IMR-90 (cell line): Measurements from ENCODE around the gene MED19. TPM values are rescaled to one million over a fixed set of nuclear protein-coding genes. Genes with fewer than 3 reads are reported as not detected.

Source experiments
- ATAC-seq: fragments of 200-7000 bp; cut with Tn5 transposase; 2 replicates; pipeline ENCODE4 v1.9.1; 2020; ENCODE audit warnings: low read depth, mild to moderate bottlenecking, moderate library complexity
- BruUV-seq: library from RNA; stranded (reverse); fragments of 400-500 nt; replicated peaks from 2 replicates; lab custom pipeline; 2021; lab: Mats Ljungman, UMichigan
- CTCF ChIA-PET: fragments of 300-600 bp; formaldehyde crosslinking; extraction: SDS; loops from one replicate; lab custom pipeline; 2021; ENCODE audit warnings: antibody characterized with exemption; lab: Yijun Ruan, JAX
- POLR2A ChIA-PET: fragments of 300-600 bp; sonication (Branson Sonifier 250); formaldehyde crosslinking; loops from one replicate; lab custom pipeline; 2022; ENCODE audit warnings: antibody characterized with exemption; ENCODE audit not compliant: unreplicated experiment; lab: Charles Lee
- DNase-seq: peaks from one replicate; pipeline ENCODE4 v3.0.0; 2013
- H2AFZ ChIP-seq: replicated peaks from 2 replicates; pipeline ENCODE3; 2013; ENCODE audit warnings: low read length, mild to moderate bottlenecking; ENCODE audit not compliant: poor library complexity
- H2AK5ac ChIP-seq: 2 replicates; pipeline ENCODE4 v1.6.1; 2013; ENCODE audit warnings: low read depth, low read length, inconsistent platforms
- H2AK9ac ChIP-seq: replicated peaks from 2 replicates; pipeline ENCODE3; 2013; ENCODE audit warnings: mild to moderate bottlenecking, low read depth, low read length, moderate library complexity; ENCODE audit not compliant: poor library complexity
- H2BK120ac ChIP-seq: 2 replicates; pipeline ENCODE4 v1.6.1; 2013; ENCODE audit warnings: low read depth, low read length, inconsistent platforms
- H2BK15ac ChIP-seq: 3 replicates; pipeline ENCODE4 v1.6.1; 2013; ENCODE audit warnings: low read depth, low read length, inconsistent platforms
- H2BK20ac ChIP-seq: 2 replicates; pipeline ENCODE4 v1.6.1; 2013; ENCODE audit warnings: low read depth, mild to moderate bottlenecking, inconsistent platforms, low read length, moderate library complexity
- H2BK5ac ChIP-seq: 2 replicates; pipeline ENCODE4 v1.6.1; 2013; ENCODE audit warnings: mild to moderate bottlenecking, low read depth, low read length, inconsistent platforms; ENCODE audit not compliant: poor library complexity, severe bottlenecking
- H3K14ac ChIP-seq: replicated peaks from 2 replicates; pipeline ENCODE4 v1.6.1; 2013; ENCODE audit warnings: low read depth, low read length, inconsistent platforms
- H3K18ac ChIP-seq: 2 replicates; pipeline ENCODE4 v1.6.1; 2013; ENCODE audit warnings: low read depth, low read length, control low read depth
- H3K23ac ChIP-seq: 2 replicates; pipeline ENCODE4 v1.6.1; 2013; ENCODE audit warnings: low read depth, low read length, inconsistent platforms
- H3K27ac ChIP-seq: 2 replicates; pipeline ENCODE4 v1.5.1; 2013; ENCODE audit warnings: mild to moderate bottlenecking, control low read depth, low read length; ENCODE audit not compliant: insufficient read depth
- H3K27me3 ChIP-seq: 2 replicates; pipeline ENCODE4 v1.6.1; 2013; ENCODE audit warnings: low read length; ENCODE audit not compliant: control insufficient read depth, insufficient read depth
- H3K36me3 ChIP-seq: 2 replicates; pipeline ENCODE4 v1.6.1; 2013; ENCODE audit warnings: low read length, mixed read lengths; ENCODE audit not compliant: control insufficient read depth, insufficient read depth
- H3K4ac ChIP-seq: 2 replicates; pipeline ENCODE4 v1.6.1; 2013; ENCODE audit warnings: low read depth, low read length, inconsistent platforms
- H3K4me1 ChIP-seq: 2 replicates; pipeline ENCODE4 v1.6.1; 2013; ENCODE audit warnings: low read length, mixed read lengths; ENCODE audit not compliant: control insufficient read depth, insufficient read depth
- H3K4me2 ChIP-seq: 2 replicates; pipeline ENCODE4 v1.6.1; 2013; ENCODE audit warnings: low read depth, mild to moderate bottlenecking, control low read depth, low read length, moderate library complexity
- H3K4me3 ChIP-seq: 2 replicates; pipeline ENCODE4 v1.5.1; 2013; ENCODE audit warnings: low read depth, mild to moderate bottlenecking, control low read depth, low read length, moderate library complexity; ENCODE audit not compliant: insufficient read depth
- H3K56ac ChIP-seq: 2 replicates; pipeline ENCODE4 v1.6.1; 2013; ENCODE audit warnings: low read length, inconsistent platforms; ENCODE audit not compliant: insufficient read depth; ENCODE audit errors: extremely low read depth
- H3K79me1 ChIP-seq, 2 experiments: 2 replicates each; pipeline ENCODE4 v1.6.1; 2013; ENCODE audit warnings: low read length in 2 of 2, inconsistent platforms in 1 of 2, low read depth in 1 of 2
- H3K9ac ChIP-seq: 2 replicates; pipeline ENCODE4 v1.6.1; 2013; ENCODE audit warnings: low read depth, low read length, control low read depth
- H3K9me1 ChIP-seq: 2 replicates; pipeline ENCODE4 v1.6.1; 2013; ENCODE audit warnings: low read length, inconsistent platforms; ENCODE audit not compliant: insufficient read depth
- H3K9me3 ChIP-seq: 2 replicates; pipeline ENCODE4 v1.6.1; 2013; ENCODE audit warnings: low read length; ENCODE audit not compliant: control insufficient read depth, insufficient read depth
- H4K20me1 ChIP-seq: 2 replicates; pipeline ENCODE4 v1.6.1; 2013; ENCODE audit warnings: low read length, inconsistent platforms; ENCODE audit not compliant: insufficient read depth
- H4K5ac ChIP-seq: 2 replicates; pipeline ENCODE4 v1.6.1; 2013; ENCODE audit warnings: mild to moderate bottlenecking, low read depth, low read length, control low read depth
- H4K8ac ChIP-seq, 2 experiments: 2 replicates each; pipeline ENCODE4 v1.6.1; 2013; ENCODE audit warnings: low read depth in 2 of 2, low read length in 2 of 2, control low read depth in 1 of 2, inconsistent platforms in 1 of 2
- H4K91ac ChIP-seq: 2 replicates; pipeline ENCODE4 v1.6.1; 2013; ENCODE audit warnings: low read depth, low read length, inconsistent platforms; ENCODE audit not compliant: insufficient read depth
- BHLHE40 ChIP-seq: fragments of 150-350 bp; IDR thresholded peaks from 2 replicates; pipeline ENCODE4 v1.6.1; 2016; ENCODE audit warnings: mild to moderate bottlenecking, low read depth, low read length
- CEBPB ChIP-seq: IDR thresholded peaks from 2 replicates; pipeline ENCODE4 v1.6.1; 2012; ENCODE audit warnings: low read depth, low read length, improper control_type of control experiment
- CHD1 ChIP-seq: IDR thresholded peaks from 2 replicates; pipeline ENCODE4 v1.6.1; 2012; ENCODE audit warnings: low read depth, low read length, improper control_type of control experiment
- CTCF ChIP-seq: conservative IDR thresholded peaks from 2 replicates; pipeline ENCODE4 v1.5.1; 2012; ENCODE audit warnings: mild to moderate bottlenecking, low read depth, low read length, improper control_type of control experiment
- MAZ ChIP-seq: IDR thresholded peaks from 2 replicates; pipeline ENCODE4 v1.6.1; 2012; ENCODE audit warnings: low read depth, mild to moderate bottlenecking, low read length, improper control_type of control experiment, moderate library complexity, borderline replicate concordance
- MXI1 ChIP-seq: IDR thresholded peaks from 2 replicates; pipeline ENCODE4 v1.6.1; 2012; ENCODE audit warnings: low read depth, mild to moderate bottlenecking, low read length, moderate library complexity, borderline replicate concordance
- RAD21 ChIP-seq: IDR thresholded peaks from 2 replicates; pipeline ENCODE4 v1.6.1; 2012; ENCODE audit warnings: low read length, improper control_type of control experiment
- RCOR1 ChIP-seq: IDR thresholded peaks from 2 replicates; pipeline ENCODE4 v1.6.1; 2012; ENCODE audit warnings: mild to moderate bottlenecking, low read length, improper control_type of control experiment; ENCODE audit not compliant: insufficient replicate concordance
- RFX5 ChIP-seq: IDR thresholded peaks from 2 replicates; pipeline ENCODE4 v1.8.0; 2012; ENCODE audit warnings: low read depth, mild to moderate bottlenecking, low read length, moderate library complexity
- SMC3 ChIP-seq: fragments of 150-350 bp; IDR thresholded peaks from 2 replicates; pipeline ENCODE4 v1.6.1; 2016; ENCODE audit warnings: low read depth, mild to moderate bottlenecking, antibody characterized with exemption, low read length, moderate library complexity
- WGBS, 2 experiments: methylation state at CpG; one replicate each; pipeline versions ENCODE4 v1.1.5 to v1.1.7; 2013; ENCODE audit warnings: missing lambda C conversion rate in 2 of 2; ENCODE audit not compliant: insufficient read length in 1 of 2; ENCODE audit errors: extremely low coverage in 2 of 2; 5-methylcytosine and 5-hydroxymethylcytosine counted together
- dilution Hi-C: fragments of 300-500 bp; cut with HindIII; formaldehyde crosslinking; loops from one replicate; pipeline ENCODE4 v1.14.3; 2018; ENCODE audit warnings: low sequenced_read_pairs; ENCODE audit not compliant: unreplicated experiment
- in situ Hi-C: fragments of 300-500 bp; cut with MboI; formaldehyde crosslinking; loops from 3 replicates; pipeline ENCODE4 v1.14.3; 2019; ENCODE audit warnings: low sequenced_read_pairs, inconsistent platforms, mixed read lengths
- intact Hi-C: fragments of 100-400 bp; cut with micrococcal nuclease; formaldehyde crosslinking; loops from 2 replicates; pipeline ENCODE4 v1.10.0; 2022
- polyA plus RNA-seq, 3 experiments: library from polyadenylated mRNA; depleted of rRNA; stranded (reverse); fragments of >200 nt; gene quantifications; 2 replicates each; pipeline ENCODE4 v1.2.3, GENCODE V29; 2012; ENCODE audit warnings: low replicate concordance in 1 of 3
- total RNA-seq: library from RNA; depleted of rRNA; stranded (reverse); fragments of >200 nt; gene quantifications from 2 replicates; pipeline ENCODE4 v1.2.3, GENCODE V29; 2012
- TF ChIP-seq, protein P1 (sequence below): fragments of 150-350 bp; IDR thresholded peaks from 2 replicates; pipeline ENCODE4 v1.6.1; 2016; ENCODE audit warnings: low read depth, mild to moderate bottlenecking, low read length, moderate library complexity, borderline replicate concordance

MED19 gene
- total and polyA plus RNA-seq, 2 of the 4 experiments (the other 2 are of a cell fraction) = 14.0 to 35.0 TPM

- no peak for TF ChIP-seq CTCF
- TF ChIP-seq CHD1 = peak; percentile 83; the same call in 1 of the 2 replicates
These were observed 44.8 kb downstream of the MED19 start (continued) for GRCh38 chr11:57667117-57667735.

DNA sequence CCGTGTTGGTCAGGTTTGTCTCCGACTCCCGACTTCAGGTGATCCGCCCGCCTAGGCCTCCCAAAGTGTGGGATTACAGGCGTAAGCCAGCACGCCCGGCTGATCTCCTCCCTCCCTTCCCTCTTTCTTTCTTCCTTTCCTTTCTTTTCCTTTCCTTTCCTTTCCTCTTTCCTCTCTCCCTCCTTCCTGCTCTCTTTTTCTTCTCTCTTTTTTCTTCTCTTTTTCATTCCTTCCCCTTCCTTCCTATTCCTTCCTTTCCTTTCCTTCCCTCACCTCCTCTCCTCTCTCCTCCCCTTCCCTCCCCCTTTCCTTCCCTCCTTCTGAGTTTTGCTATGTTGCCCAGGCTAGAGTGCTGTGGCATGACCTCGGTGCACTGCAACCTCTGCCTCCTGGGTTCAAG lies 48.0 kb downstream of the MED19 start:
- 91% methylated on average over 7 of the region's 9 CpGs; no CpG with 5 or more reads in 1 of the 2 experiments for WGBS, 2 experiments
- H2BK5ac ChIP-seq = no peak overlapping the region
- H3K9me1 ChIP-seq = no peaks in the 10 kb centered on the region
- no peak for TF ChIP-seq RAD21
- TF ChIP-seq MXI1 = no peak
- TF ChIP-seq, protein P1, sequence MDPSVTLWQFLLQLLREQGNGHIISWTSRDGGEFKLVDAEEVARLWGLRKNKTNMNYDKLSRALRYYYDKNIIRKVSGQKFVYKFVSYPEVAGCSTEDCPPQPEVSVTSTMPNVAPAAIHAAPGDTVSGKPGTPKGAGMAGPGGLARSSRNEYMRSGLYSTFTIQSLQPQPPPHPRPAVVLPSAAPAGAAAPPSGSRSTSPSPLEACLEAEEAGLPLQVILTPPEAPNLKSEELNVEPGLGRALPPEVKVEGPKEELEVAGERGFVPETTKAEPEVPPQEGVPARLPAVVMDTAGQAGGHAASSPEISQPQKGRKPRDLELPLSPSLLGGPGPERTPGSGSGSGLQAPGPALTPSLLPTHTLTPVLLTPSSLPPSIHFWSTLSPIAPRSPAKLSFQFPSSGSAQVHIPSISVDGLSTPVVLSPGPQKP = no peak
- no peak for TF ChIP-seq MAZ
- no peak for TF ChIP-seq BHLHE40
- TF ChIP-seq SMC3 = no peak
- no peak for TF ChIP-seq RFX5
- no peak for TF ChIP-seq CHD1
- no peak for TF ChIP-seq RCOR1
- TF ChIP-seq CEBPB = no peak

More for the DNA sequence above, 48.0 kb downstream of the MED19 start:
- Histone ChIP-seq H4K8ac (no peak overlapping the region), H2BK20ac (no peak overlapping the region), H3K56ac (no peak overlapping the region), H3K9ac (no peak overlapping the region), H3K18ac (no peak overlapping the region), H2AK5ac (no peak overlapping the region), H3K23ac (no peak overlapping the region), H3K4ac (no peak overlapping the region), H2BK120ac (no peak overlapping the region), H3K9me3 (no peaks in the 10 kb centered on the region), H3K79me1 (peaks cover 6 to 18% of the 10 kb centered on the region in 2 experiments), H2AFZ (no peak overlapping the region), H3K36me3 (peaks cover 17% of the 10 kb centered on the region), H4K20me1 (no peaks in the 10 kb centered on the region; the same call in 1 of the 2 replicates), H3K27me3 (no peaks in the 10 kb centered on the region), H3K4me2 (no peak overlapping the region), H3K4me3 (no peak overlapping the region), H3K27ac (no peak overlapping the region), H3K14ac (no peak overlapping the region), H2BK15ac (no peak overlapping the region), H3K4me1 (peaks cover 2% of the 10 kb centered on the region; the same call in 1 of the 2 replicates), H4K5ac (no peak overlapping the region), H2AK9ac (no peak overlapping the region), H4K91ac (no peak overlapping the region)
- in situ Hi-C loops (no loop called here), intact Hi-C loops (no loop called here), dilution Hi-C loops (no loop called here)
- POLR2A ChIA-PET = no interaction called here
- CTCF ChIA-PET = no interaction called here
- ATAC-seq (no peak), DNase-seq (no peak)
- no TSS peak for BruUV-seq
